ENCODE results near the gene TLR10. TPM values are rescaled to one million over a fixed set of nuclear protein-coding genes. Genes with fewer than 3 reads are reported as not detected.

TLR10 gene
- total and polyA plus RNA-seq, 2 experiments from 2014 or later = not detected

DNA sequence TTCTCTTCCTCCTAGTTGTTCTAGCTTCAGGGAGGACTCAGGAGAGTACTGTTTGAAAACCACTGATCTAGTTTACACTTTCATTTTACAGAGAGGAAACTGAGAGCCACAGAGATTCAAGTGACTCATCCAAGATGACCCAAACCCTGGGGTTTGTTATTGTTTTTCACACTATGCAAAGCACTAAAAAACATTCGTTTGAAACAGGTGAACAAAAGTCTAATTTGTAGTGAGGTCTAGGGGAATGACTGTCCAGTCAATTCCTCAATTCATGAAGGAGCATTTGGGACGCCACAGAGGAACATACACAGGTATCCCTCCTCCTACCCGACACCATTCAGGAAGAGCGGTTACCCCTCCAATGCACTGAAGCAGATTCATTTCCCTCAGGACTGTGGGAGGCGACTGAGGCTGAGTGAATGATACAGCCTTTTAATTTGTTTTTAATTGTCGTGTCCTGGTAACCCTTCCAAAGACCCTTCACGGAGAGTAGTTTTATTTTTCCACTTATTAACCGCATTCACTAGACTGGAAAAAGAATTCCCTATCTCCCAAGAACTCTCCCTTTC, 30.3 kb downstream of the TLR10 start:
- Histone ChIP-seq H3K4me3 (peak overlapping the region; percentile 39; the same call in 1 of the 2 replicates), H3K27ac (peak overlapping the region; percentile 75), H3K4me1 (ENCODE audit: insufficient read depth) (peaks cover 13% of the 10 kb centered on the region), H3K9me3 (ENCODE audit: low read depth) (no peaks in the 10 kb centered on the region), H3K79me2 (ENCODE audit: insufficient read depth) (no peaks in the 10 kb centered on the region), H3K4me2 (ENCODE audit: unreplicated experiment) (peak overlapping the region; percentile 74), H3K36me3 (ENCODE audit: low read depth) (no peaks in the 10 kb centered on the region), H3K9me2 (ENCODE audit: insufficient read depth) (no peaks in the 10 kb centered on the region), H3K27me3 (replicated peaks; ENCODE audit: insufficient read depth) (no peaks in the 10 kb centered on the region), H2AFZ (peak overlapping the region; percentile 85), H4K20me1 (ENCODE audit: insufficient read depth) (no peaks in the 10 kb centered on the region), H3F3A (ENCODE audit: insufficient read depth) (peaks cover 17% of the 10 kb centered on the region; the same call in 1 of the 2 replicates), H3K9ac (peak overlapping the region; percentile 70)
- in situ Hi-C loops (cut with MboI) = no loop called here
- 34 to 35% methylated on average over 8 of the region's 8 CpGs for WGBS, 2 experiments (ENCODE audit: low coverage in 1 of 2, low lambda C conversion rate in 2 of 2, missing lambda C conversion rate in 2 of 2)
- TF ChIP-seq EZH2phosphoT487 (IDR thresholded peaks at IDR 0.05; ENCODE audit: insufficient read depth, low read depth) = no peak
- no peak for TF ChIP-seq EZH2 (IDR thresholded peaks at IDR 0.05; ENCODE audit: insufficient read depth, poor library complexity, severe bottlenecking)
- DNase-seq = peak; percentile 54

DNA sequence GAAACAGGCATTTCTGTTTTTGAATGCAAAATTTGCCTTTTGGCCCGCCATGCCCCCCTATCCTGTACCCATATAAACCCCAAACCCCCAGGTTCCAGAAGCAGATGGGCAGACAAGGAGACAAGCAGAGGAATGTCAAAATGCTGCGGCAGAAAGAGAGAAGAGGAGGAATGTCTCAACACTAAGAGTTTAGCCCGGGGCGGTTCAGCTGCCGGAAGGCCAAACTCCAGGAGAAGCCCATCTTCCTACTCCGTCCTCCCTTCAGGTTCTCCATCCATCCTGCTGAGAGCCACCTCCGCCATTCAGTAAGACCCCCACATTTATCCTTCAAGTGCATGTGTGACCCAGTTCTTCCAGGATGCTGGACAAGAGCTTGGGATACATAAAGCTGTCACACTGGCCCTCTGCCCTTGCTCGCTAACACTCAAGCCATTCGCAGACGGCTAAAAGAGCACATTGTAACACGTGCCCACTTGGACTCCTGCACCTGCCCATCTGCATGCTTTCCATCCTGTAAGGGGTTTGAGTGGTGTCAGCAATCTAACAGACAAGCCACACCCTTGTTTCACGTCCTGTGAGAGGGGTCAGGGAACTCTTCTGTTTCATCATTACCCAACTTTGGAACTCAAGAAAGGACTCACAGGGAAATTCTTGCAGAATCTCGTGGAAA, 31.3 kb downstream of the TLR10 start:
- no peak overlapping the region for H3K4me2 ChIP-seq (ENCODE audit: unreplicated experiment)
- H3K4me3 ChIP-seq = no peak overlapping the region
- H2AFZ ChIP-seq = no peak overlapping the region
- no peaks in the 10 kb centered on the region for H3K9me2 ChIP-seq (ENCODE audit: insufficient read depth)
- H3F3A ChIP-seq (ENCODE audit: insufficient read depth) = peaks cover 17% of the 10 kb centered on the region; the same call in 1 of the 2 replicates
- no peak for TF ChIP-seq EZH2 (IDR thresholded peaks at IDR 0.05; ENCODE audit: insufficient read depth, poor library complexity, severe bottlenecking)
- TF ChIP-seq EZH2phosphoT487 (IDR thresholded peaks at IDR 0.05; ENCODE audit: insufficient read depth, low read depth) = no peak
- H3K79me2 ChIP-seq (ENCODE audit: insufficient read depth) = no peaks in the 10 kb centered on the region
- in situ Hi-C loops (cut with MboI) = no loop called here
- no peak overlapping the region for H3K27ac ChIP-seq
- no peaks in the 10 kb centered on the region for H3K9me3 ChIP-seq (ENCODE audit: low read depth)
- H3K27me3 ChIP-seq (replicated peaks; ENCODE audit: insufficient read depth) = no peaks in the 10 kb centered on the region
- H3K9ac ChIP-seq = no peak overlapping the region
- H3K36me3 ChIP-seq (ENCODE audit: low read depth) = no peaks in the 10 kb centered on the region
- DNase-seq = no peak
- WGBS, 2 experiments (ENCODE audit: low coverage in 1 of 2, low lambda C conversion rate in 2 of 2, missing lambda C conversion rate in 2 of 2) = 84 to 86% methylated on average over 13 of the region's 13 CpGs
- peaks cover 13% of the 10 kb centered on the region for H3K4me1 ChIP-seq (ENCODE audit: insufficient read depth)
- H4K20me1 ChIP-seq (ENCODE audit: insufficient read depth) = no peaks in the 10 kb centered on the region

DNA sequence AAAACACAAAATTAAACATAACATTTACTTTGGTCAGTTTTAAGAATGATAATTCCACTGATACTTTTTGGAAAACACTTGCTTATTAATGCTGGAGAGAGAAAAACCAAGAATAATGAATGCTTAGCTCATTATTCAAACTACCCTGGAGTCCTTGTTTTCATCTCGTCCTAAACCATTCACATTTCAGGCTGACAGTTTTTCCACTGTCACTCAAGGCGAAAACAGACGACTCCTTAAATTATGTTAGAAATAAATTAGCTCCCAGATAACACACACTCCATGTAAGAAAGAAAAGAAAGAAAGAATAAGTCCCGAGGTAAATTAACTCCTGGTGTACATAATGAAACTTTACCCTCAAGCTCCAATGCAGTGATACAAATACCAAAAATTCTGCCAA, 33.5 kb downstream of the TLR10 start:
- in situ Hi-C loops (cut with MboI) = no loop called here
- Histone ChIP-seq H3K4me1 (ENCODE audit: insufficient read depth) (peaks cover 13% of the 10 kb centered on the region), H3F3A (ENCODE audit: insufficient read depth) (peaks cover 17% of the 10 kb centered on the region; the same call in 1 of the 2 replicates), H4K20me1 (ENCODE audit: insufficient read depth) (no peaks in the 10 kb centered on the region), H3K79me2 (ENCODE audit: insufficient read depth) (no peaks in the 10 kb centered on the region), H3K27ac (no peak overlapping the region), H2AFZ (no peak overlapping the region), H3K4me2 (ENCODE audit: unreplicated experiment) (no peak overlapping the region), H3K36me3 (ENCODE audit: low read depth) (no peaks in the 10 kb centered on the region), H3K27me3 (replicated peaks; ENCODE audit: insufficient read depth) (no peaks in the 10 kb centered on the region), H3K4me3 (no peak overlapping the region), H3K9me2 (ENCODE audit: insufficient read depth) (no peaks in the 10 kb centered on the region), H3K9me3 (ENCODE audit: low read depth) (no peaks in the 10 kb centered on the region), H3K9ac (no peak overlapping the region)
- DNase-seq = no peak
- TF ChIP-seq EZH2 (IDR thresholded peaks at IDR 0.05; ENCODE audit: insufficient read depth, poor library complexity, severe bottlenecking) = no peak
- TF ChIP-seq EZH2phosphoT487 (IDR thresholded peaks at IDR 0.05; ENCODE audit: insufficient read depth, low read depth) = no peak
- 68 to 69% methylated on average over 4 of the region's 4 CpGs for WGBS, 2 experiments (ENCODE audit: low coverage in 1 of 2, low lambda C conversion rate in 2 of 2, missing lambda C conversion rate in 2 of 2)

DNA sequence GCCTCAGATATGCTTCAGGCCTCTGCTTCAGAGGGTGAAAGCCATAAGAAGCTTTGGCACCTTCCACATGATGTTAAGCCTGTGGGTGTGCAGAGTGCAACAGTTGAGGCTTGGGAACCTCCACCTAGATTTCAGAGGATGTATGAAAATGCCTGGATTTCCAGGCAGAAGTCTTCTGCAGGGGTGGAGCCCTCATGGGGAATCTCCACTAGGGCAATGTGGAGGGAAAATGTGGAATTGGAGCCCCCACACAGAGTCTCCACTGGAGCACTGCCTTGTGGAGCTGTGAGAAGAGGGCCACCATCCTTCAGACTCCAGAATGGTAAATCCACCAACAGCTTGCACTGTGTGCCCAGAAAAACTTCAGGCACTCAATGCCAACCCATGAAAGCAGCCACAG, 35.2 kb downstream of the TLR10 start:
- Histone ChIP-seq H3K9me3 (ENCODE audit: low read depth) (no peaks in the 10 kb centered on the region), H3K4me3 (no peak overlapping the region), H3K9ac (no peak overlapping the region), H4K20me1 (ENCODE audit: insufficient read depth) (no peaks in the 10 kb centered on the region), H3K4me1 (ENCODE audit: insufficient read depth) (peaks cover 8% of the 10 kb centered on the region), H3K27me3 (replicated peaks; ENCODE audit: insufficient read depth) (no peaks in the 10 kb centered on the region), H3K9me2 (ENCODE audit: insufficient read depth) (no peaks in the 10 kb centered on the region), H2AFZ (no peak overlapping the region), H3K4me2 (ENCODE audit: unreplicated experiment) (no peak overlapping the region), H3K36me3 (ENCODE audit: low read depth) (no peaks in the 10 kb centered on the region), H3K79me2 (ENCODE audit: insufficient read depth) (no peaks in the 10 kb centered on the region), H3K27ac (no peak overlapping the region), H3F3A (ENCODE audit: insufficient read depth) (peaks cover 10% of the 10 kb centered on the region; the same call in 1 of the 2 replicates)
- no peak for TF ChIP-seq EZH2phosphoT487 (IDR thresholded peaks at IDR 0.05; ENCODE audit: insufficient read depth, low read depth)
- no peak for DNase-seq
- in situ Hi-C loops (cut with MboI) = no loop called here

Data from GM23248 (cell line).